ENCODE data around the gene SNAPC1.
A peak's percentile ranks its signal among the peaks of the same experiment; 100 is the strongest.
"Not testable (repeated sequence)": the region's sequence is repeated elsewhere in the genome, so short reads cannot be mapped to it uniquely, and the experiment has no call there.

SNAPC1 gene

GRCh38 chr14:61761959-61762786 is at the start of gene SNAPC1:
TSS of gene SNAPC1 (plus strand) at chr14:61762420. CDS start at chr14:61762461, 41 bp downstream.
- DNase-seq: peak; percentile 98

- no peak for DNase-seq
Observed at GRCh38 chr14:61713724-61714437, 48.3 kb upstream of the SNAPC1 start.

DNA sequence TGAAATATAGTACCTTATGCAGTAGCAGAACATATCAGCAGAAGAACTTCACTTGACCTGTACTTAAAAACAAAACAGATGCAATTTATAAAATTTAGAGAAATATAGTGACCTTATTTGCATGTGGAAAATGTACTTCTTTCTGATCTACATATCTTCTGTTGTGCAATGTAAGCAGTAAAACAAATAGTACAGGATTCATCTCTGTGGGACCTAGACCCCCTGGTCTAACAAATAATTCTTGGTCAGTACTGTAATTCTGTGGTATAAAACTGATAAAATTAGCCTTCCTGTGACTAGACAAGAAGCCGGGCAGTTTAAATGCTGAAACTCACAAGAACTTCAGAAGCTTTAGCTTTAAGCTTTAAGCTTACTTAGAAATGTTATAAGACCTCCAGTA is 45.3 kb upstream of the SNAPC1 start:
- no peak for DNase-seq

- DNase-seq: no peak
Observed at GRCh38 chr14:61718039-61718438, 44.2 kb upstream of the SNAPC1 start.

- DNase-seq: peak in 1 of 2 donors; percentile 41
Observed at GRCh38 chr14:61719344-61720293, 42.6 kb upstream of the SNAPC1 start.

GRCh38 chr14:61720294-61720661 is 41.9 kb upstream of the SNAPC1 start:
- DNase-seq: no peak

GRCh38 chr14:61720741-61721140 is 41.5 kb upstream of the SNAPC1 start:
- no peak for DNase-seq

- DNase-seq: no peak
Observed at GRCh38 chr14:61724133-61724532, 38.1 kb upstream of the SNAPC1 start.

DNA sequence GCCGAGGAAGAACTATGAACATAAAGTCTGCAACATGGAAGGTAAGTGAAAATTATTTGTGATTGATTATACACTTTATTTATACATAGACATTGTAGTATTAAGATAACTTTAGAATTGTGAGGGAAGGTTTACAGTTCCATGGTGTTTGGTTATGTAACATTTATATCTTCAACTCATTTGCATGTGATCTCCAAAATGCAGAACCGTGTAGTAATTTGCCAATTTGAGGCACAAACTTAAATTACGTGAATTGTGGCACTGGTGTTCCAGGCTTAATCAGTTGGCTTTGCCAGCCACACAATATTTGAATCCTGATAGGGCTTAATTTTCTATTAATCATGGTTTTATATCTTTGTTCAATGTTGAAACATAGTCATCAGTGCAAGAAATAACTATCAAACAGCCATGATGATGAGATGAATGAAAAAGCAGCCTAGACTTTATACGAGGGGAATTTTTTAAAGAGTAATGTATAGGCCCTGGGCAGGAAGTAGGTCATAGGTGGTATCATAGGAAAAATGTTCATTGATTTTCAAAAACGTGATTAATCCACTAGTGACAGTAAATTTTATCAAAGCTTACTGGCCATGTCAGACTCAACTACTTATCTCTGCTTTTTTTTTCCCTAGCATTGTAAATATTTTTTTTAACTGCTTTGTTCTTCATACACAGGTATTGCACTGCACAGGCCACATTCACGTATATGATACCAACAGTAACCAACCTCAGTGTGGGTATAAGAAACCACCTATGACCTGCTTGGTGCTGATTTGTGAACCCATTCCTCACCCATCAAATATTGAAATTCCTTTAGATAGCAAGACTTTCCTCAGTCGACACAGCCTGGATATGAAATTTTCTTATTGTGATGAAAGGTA is 35.2 kb upstream of the SNAPC1 start:
- no peak for DNase-seq

DNA sequence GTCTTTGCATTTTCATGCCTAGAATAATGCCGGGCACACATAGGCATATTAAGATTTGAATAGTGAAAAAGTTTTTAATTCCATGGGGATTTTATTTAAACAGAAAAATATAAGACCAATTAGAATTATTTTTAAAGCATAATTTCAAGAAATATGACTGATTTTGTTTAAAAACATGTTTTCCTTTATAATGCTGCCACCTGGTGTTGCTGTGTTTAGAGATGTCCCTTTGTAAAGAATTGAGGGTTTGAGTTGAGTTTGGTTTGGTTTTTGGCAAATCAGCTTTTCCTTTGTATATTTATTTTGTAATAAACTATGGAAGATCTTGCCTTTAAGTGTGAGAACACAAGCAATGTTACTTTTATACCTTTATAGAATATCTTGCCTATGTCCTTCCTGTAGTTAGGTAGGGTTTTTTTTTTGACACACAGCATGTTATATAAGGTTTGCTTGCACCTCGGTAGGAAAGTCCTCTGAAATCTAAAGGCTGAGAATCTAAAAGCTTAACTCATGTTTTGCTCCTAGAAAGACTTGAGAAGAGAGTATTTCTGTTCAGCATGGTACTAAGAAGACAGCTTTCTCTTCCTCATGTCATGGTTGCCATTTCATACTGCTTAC is 31.4 kb upstream of the SNAPC1 start:
- peak in 1 of 2 donors; percentile 55 for DNase-seq

GRCh38 chr14:61733972-61734371 is 28.2 kb upstream of the SNAPC1 start:
- no peak for DNase-seq

DNA sequence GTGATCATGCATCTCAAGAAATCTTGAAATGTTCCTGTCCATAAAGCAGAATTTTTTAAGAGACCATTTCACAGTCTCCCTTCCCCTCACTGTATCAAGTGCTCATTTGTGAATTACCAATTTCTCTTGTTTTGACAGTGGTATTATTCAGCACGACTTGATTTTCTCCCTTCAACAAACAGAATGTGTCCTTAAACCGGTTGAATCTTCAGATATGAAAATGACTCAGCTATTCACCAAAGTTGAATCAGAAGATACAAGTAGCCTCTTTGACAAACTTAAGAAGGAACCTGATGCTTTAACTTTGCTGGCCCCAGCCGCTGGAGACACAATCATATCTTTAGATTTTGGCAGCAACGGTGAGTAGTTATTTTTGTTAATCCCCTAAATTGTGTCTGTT is 25.5 kb upstream of the SNAPC1 start:
- DNase-seq: no peak

DNA sequence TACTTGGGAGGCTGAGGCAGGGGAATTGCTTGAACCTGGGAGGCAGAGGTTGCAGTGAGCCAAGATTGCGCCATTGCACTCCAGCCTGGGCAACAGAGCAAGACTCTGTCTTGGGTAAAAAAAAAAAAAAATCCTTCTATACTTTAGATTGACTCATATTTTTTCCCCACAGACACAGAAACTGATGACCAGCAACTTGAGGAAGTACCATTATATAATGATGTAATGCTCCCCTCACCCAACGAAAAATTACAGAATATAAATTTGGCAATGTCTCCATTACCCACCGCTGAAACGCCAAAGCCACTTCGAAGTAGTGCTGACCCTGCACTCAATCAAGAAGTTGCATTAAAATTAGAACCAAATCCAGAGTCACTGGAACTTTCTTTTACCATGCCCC is 24.3 kb upstream of the SNAPC1 start:
- DNase-seq: no peak

DNA sequence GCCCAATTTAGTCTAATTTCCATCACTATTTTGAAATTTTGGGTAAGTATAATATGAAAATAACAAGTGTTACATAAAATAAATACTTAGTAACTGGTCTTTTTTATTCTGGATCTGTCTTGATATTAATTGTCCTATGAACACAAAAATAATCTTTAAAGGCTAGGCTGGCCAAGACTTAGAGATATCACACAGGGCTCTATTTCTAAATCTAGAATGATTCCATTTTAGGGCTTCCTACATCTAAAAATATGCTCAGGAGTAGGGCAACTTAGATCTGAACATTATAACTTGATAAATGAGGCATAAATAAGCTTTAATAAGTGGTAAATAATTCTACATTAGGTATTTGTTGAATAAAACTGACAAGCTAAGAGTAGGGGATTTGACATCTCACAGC is 23.1 kb upstream of the SNAPC1 start:
- no peak for DNase-seq

DNA sequence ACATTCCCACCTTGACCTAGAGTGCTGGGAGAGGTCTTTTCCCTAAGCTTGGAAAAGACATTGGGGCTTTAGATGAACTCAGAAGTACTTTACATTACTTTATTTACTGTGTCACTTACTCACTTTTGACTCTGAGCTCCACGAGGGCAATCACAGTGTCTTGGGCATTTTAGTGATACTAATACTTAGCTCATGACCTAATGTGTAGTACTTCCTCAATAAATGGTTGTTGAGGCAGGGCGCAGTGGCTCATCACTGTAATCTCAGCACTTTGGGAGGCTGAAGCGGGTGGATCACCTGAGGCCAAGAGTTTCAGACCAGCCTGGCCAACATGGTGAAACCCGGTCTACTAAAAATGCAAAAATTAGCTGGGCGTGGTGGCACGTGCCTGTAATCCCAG is 19.8 kb upstream of the SNAPC1 start:
- DNase-seq: no peak

DNA sequence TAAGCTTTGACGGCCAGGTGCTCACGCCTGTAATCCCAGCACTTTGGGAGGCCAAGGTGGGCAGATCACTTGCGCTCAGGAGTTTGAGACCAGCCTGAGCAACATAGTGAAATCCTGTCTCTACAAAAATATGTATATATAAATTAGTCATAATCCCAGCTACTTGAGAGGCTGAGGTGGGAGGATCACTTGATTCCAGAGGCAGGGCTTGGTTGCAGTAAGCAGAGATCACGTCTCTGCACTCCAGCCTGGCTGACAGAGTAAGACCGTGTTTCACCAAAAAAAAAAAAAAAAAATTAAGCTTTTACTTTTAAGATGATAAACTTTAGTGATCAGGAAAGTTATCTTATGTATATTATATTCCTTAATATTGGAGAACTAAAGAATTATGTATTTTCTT is 18.0 kb upstream of the SNAPC1 start:
- DNase-seq: no peak

DNA sequence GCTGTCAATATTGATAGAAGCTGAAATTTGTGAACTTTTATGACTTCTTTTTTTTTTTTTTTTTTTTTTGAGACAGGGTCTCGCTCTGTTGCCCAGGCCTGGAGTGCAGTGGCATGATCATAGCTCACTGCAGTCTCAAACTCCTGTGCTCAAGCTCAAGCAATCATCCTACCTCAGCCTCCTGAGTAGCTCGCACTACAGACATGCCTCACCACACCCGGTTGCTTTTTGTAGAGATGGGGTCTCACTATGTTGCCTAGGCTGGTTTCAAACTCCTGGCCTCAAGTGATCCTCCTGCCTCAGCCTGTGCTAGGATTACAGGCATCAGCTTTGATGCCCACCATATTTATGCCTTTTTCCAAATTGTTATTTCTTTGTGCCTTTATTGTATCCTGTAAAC is 15.9 kb upstream of the SNAPC1 start:
- DNase-seq: not testable (repeated sequence)

GRCh38 chr14:61746881-61747280 is 15.3 kb upstream of the SNAPC1 start:
- DNase-seq: no peak

DNA sequence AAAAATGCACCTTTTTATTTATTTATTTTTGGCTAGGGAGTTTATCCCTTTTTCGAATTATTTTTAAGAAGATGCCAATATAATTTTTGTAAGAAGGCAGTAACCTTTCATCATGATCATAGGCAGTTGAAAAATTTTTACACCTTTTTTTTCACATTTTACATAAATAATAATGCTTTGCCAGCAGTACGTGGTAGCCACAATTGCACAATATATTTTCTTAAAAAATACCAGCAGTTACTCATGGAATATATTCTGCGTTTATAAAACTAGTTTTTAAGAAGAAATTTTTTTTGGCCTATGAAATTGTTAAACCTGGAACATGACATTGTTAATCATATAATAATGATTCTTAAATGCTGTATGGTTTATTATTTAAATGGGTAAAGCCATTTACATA is 14.9 kb upstream of the SNAPC1 start:
- no peak for DNase-seq

GRCh38 chr14:61749264-61749663 is 13.0 kb upstream of the SNAPC1 start:
- DNase-seq: no peak

DNA sequence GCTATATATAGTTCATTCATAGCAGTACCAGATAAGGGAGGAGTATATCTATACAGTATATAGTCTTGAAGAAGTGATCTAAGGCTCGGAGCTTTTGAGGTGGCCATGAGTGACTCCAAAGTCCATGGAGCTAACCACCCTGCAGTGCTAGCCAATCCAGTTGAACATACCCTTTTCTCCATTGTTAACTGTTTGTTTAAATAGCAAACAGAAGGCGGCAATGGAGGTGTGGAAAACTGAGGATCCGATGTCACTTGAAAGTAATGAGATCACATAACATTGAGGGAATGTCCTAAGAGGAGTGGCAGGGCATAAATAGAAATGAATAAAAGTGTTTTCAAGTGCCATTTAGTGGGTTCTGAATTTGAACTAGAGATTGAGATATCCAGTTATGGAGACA is 12.4 kb upstream of the SNAPC1 start:
- DNase-seq: no peak

Data from CD4-positive, alpha-beta T cell treated with Interferon alpha-2 for 1 hour (primary cell).